KMS-11 (cell line): ENCODE data around the gene DLK2.

Source experiments
- H2AFZ ChIP-seq: fragments of 200-600 bp; sonication (generic); 2 replicates; pipeline ENCODE4 v1.6.1; 2016; ENCODE audit warnings: antibody characterized with exemption, mixed run types, low read depth
- H3K27ac ChIP-seq: fragments of 200-600 bp; sonication (generic); 2 replicates; pipeline ENCODE4 v1.6.1; 2016; ENCODE audit warnings: mild to moderate bottlenecking, mixed run types
- H3K27me3 ChIP-seq: fragments of 200-600 bp; sonication (generic); 2 replicates; pipeline ENCODE4 v1.6.1; 2017; ENCODE audit warnings: mild to moderate bottlenecking, low read depth, mixed run types, moderate library complexity; ENCODE audit not compliant: insufficient read depth
- H3K36me3 ChIP-seq: fragments of 200-600 bp; sonication (generic); 2 replicates; pipeline ENCODE4 v1.6.1; 2017; ENCODE audit warnings: mild to moderate bottlenecking, mixed run types; ENCODE audit not compliant: insufficient read depth
- H3K4me1 ChIP-seq: fragments of 200-600 bp; sonication (generic); 2 replicates; pipeline ENCODE4 v1.6.1; 2016; ENCODE audit warnings: mild to moderate bottlenecking, low read depth, mixed run types; ENCODE audit not compliant: poor library complexity, severe bottlenecking
- H3K4me2 ChIP-seq: fragments of 200-600 bp; sonication (generic); 2 replicates; pipeline ENCODE4 v1.7.0; 2016; ENCODE audit warnings: mild to moderate bottlenecking, mixed run types
- H3K4me3 ChIP-seq: fragments of 200-600 bp; sonication (generic); IDR thresholded peaks from 2 replicates; pipeline ENCODE4 v1.6.1; 2017; ENCODE audit warnings: low read depth, low read length, mixed read lengths; ENCODE audit not compliant: insufficient read depth
- H3K79me2 ChIP-seq: fragments of 200-600 bp; sonication (generic); 2 replicates; pipeline ENCODE4 v1.6.1; 2016; ENCODE audit warnings: low read depth, mixed run types; ENCODE audit not compliant: insufficient read depth
- H3K9ac ChIP-seq: fragments of 200-600 bp; sonication (generic); 2 replicates; pipeline ENCODE4 v1.6.1; 2016; ENCODE audit warnings: mild to moderate bottlenecking, mixed run types
- H4K20me1 ChIP-seq: fragments of 200-600 bp; sonication (generic); 2 replicates; pipeline ENCODE4 v1.6.1; 2016; ENCODE audit warnings: mild to moderate bottlenecking, mixed run types; ENCODE audit not compliant: insufficient read depth
- TF ChIP-seq, protein P1 (sequence below): fragments of 200-600 bp; sonication (generic); conservative IDR thresholded peaks from 2 replicates; pipeline ENCODE4 v1.6.1; 2017; ENCODE audit warnings: low read depth, mild to moderate bottlenecking, antibody characterized with exemption, low read length, moderate library complexity, mixed read lengths

Gene DLK2

DNA sequence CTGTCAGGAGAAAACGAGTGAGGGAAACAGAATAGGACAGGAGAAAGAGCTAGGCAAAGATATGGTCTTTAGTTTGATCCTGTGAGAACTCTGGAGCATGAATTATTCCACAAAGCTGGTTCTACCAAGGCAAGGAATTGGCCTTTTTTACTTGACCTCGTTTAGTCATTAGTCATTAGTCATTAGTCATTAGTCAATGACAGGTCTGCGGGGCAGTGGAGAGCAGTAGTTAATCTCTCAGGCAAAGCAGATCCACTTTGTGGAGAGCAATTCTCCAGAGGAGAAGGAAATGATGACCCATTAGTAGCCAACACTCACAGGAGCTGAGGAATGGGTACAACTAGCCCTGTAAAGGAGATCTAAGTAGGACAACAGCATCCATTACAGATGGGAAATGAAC lies 50.0 kb downstream of the DLK2 start:
- H3K27me3 ChIP-seq, result no peaks in the 10 kb centered on the region

DNA sequence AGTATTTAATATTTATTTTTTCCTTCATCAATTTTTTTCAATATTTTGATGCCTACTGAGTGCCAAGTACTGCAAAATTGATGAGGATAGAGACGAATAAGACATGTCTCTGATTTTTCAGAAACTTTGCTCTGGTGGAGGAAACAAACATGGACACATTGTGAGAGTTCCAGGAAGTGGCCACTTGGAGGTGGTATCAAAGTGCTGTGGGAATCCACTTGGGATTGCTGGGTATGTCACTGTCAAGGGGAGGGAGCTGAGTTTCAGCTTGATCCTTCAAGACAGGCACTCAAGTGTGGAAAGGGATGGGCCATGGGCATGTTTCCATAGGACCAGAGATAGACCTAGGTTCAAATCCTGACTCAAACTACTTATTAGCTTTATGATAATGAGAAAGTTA lies 52.5 kb downstream of the DLK2 start:
- no peaks in the 10 kb centered on the region for H3K79me2 ChIP-seq
- H3K4me3 ChIP-seq, result no peak overlapping the region
- no peaks in the 10 kb centered on the region for H3K27me3 ChIP-seq
- no peak overlapping the region for H3K9ac ChIP-seq
- H4K20me1 ChIP-seq, result no peaks in the 10 kb centered on the region
- no peaks in the 10 kb centered on the region for H3K36me3 ChIP-seq
- TF ChIP-seq, protein P1, sequence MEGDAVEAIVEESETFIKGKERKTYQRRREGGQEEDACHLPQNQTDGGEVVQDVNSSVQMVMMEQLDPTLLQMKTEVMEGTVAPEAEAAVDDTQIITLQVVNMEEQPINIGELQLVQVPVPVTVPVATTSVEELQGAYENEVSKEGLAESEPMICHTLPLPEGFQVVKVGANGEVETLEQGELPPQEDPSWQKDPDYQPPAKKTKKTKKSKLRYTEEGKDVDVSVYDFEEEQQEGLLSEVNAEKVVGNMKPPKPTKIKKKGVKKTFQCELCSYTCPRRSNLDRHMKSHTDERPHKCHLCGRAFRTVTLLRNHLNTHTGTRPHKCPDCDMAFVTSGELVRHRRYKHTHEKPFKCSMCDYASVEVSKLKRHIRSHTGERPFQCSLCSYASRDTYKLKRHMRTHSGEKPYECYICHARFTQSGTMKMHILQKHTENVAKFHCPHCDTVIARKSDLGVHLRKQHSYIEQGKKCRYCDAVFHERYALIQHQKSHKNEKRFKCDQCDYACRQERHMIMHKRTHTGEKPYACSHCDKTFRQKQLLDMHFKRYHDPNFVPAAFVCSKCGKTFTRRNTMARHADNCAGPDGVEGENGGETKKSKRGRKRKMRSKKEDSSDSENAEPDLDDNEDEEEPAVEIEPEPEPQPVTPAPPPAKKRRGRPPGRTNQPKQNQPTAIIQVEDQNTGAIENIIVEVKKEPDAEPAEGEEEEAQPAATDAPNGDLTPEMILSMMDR, result no peak
- no peak overlapping the region for H3K27ac ChIP-seq
- no peak overlapping the region for H2AFZ ChIP-seq
- no peak overlapping the region for H3K4me2 ChIP-seq
- H3K4me1 ChIP-seq, result no peaks in the 10 kb centered on the region

More for the DNA sequence above, 50.0 kb downstream of the DLK2 start:
- Histone ChIP-seq H3K27ac (no peak overlapping the region), H4K20me1 (no peaks in the 10 kb centered on the region), H3K4me1 (no peaks in the 10 kb centered on the region), H3K4me2 (no peak overlapping the region), H3K79me2 (no peaks in the 10 kb centered on the region), H3K36me3 (no peaks in the 10 kb centered on the region), H3K4me3 (no peak overlapping the region), H2AFZ (no peak overlapping the region), H3K9ac (no peak overlapping the region)
- TF ChIP-seq, protein P1, result no peak

GRCh38 chr6:43401730-43402129 lies 53.6 kb downstream of the DLK2 start:
- no peak overlapping the region for H3K9ac ChIP-seq
- H3K4me2 ChIP-seq, result no peak overlapping the region
- no peak overlapping the region for H3K27ac ChIP-seq
- no peaks in the 10 kb centered on the region for H3K4me1 ChIP-seq
- no peaks in the 10 kb centered on the region for H4K20me1 ChIP-seq
- H3K79me2 ChIP-seq, result no peaks in the 10 kb centered on the region
- H3K36me3 ChIP-seq, result no peaks in the 10 kb centered on the region
- H3K27me3 ChIP-seq, result no peaks in the 10 kb centered on the region
- H2AFZ ChIP-seq, result no peak overlapping the region
- H3K4me3 ChIP-seq, result no peak overlapping the region
- TF ChIP-seq, protein P1, result no peak
